ENCODE measurements around the gene ELFN1. TPM values are rescaled to one million over a fixed set of nuclear protein-coding genes. Genes with fewer than 3 reads are reported as not detected.

ELFN1 gene
- total RNA-seq, 1 donor from 2014 or later: 19.7 TPM

DNA sequence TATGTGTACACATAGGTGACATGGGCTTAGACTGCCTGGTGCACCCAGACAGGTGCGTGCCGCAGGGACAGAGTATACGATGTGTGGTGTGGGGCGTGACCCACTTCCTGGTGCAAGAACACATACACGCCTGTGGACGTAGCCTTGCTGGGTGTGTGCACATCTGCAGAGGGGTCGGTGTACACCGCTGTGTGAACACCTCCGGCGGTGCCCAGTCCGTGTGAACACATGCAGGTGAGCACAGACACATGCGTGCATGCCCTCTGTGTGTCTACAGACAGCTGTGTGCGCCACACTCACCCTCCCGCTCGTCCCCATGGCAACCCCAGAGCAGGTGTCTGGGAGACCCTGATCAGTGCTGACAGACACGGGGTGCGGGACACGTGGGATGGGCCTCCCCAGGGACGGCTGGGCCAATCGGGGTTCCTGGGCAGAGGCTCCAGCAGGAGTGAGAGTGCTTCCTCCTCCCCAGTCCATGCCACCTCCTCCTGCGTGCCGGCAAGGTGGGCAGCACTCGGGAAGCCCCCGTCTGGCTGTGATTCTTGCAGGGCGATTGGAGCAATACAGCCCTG, 23.4 kb downstream of the ELFN1 start:
- Histone ChIP-seq H3K36me3 (ENCODE audit: insufficient read depth, low read length) (no peaks in the 10 kb centered on the region), H3K9me3 (ENCODE audit: insufficient read depth, low read depth, low read length) (no peaks in the 10 kb centered on the region), H4K20me1 (ENCODE audit: insufficient read depth, low read length) (peaks cover 25% of the 10 kb centered on the region), H3K79me2 (ENCODE audit: insufficient read depth, low read length) (no peaks in the 10 kb centered on the region), H2AFZ (ENCODE audit: low read depth, low read length) (peak overlapping the region; percentile 41), H3K4me3 (ENCODE audit: insufficient read depth, low read depth, low read length) (no peak overlapping the region), H3K27ac (ENCODE audit: low read depth, low read length) (no peak overlapping the region), H3K9ac (ENCODE audit: low read length) (no peak overlapping the region), H3K4me1 (ENCODE audit: insufficient read depth, low read length) (peaks cover 13% of the 10 kb centered on the region), H3K4me2 (ENCODE audit: low read length) (no peak overlapping the region), H3K27me3 (ENCODE audit: insufficient read depth, low read length) (no peaks in the 10 kb centered on the region)
- Mint-ChIP-seq H3K9me3 (ENCODE audit: unreplicated experiment) (peaks cover 2% of the 10 kb centered on the region), H3K27ac (ENCODE audit: unreplicated experiment) (no peak overlapping the region), H3K27me3 (ENCODE audit: low read depth, unreplicated experiment) (no peaks in the 10 kb centered on the region), H3K36me3 (ENCODE audit: low read depth, unreplicated experiment) (peaks cover 23% of the 10 kb centered on the region), H3K4me3 (ENCODE audit: unreplicated experiment) (no peak overlapping the region), H3K4me1 (ENCODE audit: low read depth, unreplicated experiment) (peaks cover 9% of the 10 kb centered on the region)
- FAIRE-seq (no peak), DNase-seq (ENCODE audit: low read depth) (no peak)
- TF ChIP-seq EZH2 (IDR thresholded peaks at IDR 0.05; ENCODE audit: insufficient read depth, low read length): no peak
- TF ChIP-seq, protein P1, sequence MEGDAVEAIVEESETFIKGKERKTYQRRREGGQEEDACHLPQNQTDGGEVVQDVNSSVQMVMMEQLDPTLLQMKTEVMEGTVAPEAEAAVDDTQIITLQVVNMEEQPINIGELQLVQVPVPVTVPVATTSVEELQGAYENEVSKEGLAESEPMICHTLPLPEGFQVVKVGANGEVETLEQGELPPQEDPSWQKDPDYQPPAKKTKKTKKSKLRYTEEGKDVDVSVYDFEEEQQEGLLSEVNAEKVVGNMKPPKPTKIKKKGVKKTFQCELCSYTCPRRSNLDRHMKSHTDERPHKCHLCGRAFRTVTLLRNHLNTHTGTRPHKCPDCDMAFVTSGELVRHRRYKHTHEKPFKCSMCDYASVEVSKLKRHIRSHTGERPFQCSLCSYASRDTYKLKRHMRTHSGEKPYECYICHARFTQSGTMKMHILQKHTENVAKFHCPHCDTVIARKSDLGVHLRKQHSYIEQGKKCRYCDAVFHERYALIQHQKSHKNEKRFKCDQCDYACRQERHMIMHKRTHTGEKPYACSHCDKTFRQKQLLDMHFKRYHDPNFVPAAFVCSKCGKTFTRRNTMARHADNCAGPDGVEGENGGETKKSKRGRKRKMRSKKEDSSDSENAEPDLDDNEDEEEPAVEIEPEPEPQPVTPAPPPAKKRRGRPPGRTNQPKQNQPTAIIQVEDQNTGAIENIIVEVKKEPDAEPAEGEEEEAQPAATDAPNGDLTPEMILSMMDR (IDR thresholded peaks at IDR 0.05; ENCODE audit: insufficient read depth, low read depth, low read length): no peak

DNA sequence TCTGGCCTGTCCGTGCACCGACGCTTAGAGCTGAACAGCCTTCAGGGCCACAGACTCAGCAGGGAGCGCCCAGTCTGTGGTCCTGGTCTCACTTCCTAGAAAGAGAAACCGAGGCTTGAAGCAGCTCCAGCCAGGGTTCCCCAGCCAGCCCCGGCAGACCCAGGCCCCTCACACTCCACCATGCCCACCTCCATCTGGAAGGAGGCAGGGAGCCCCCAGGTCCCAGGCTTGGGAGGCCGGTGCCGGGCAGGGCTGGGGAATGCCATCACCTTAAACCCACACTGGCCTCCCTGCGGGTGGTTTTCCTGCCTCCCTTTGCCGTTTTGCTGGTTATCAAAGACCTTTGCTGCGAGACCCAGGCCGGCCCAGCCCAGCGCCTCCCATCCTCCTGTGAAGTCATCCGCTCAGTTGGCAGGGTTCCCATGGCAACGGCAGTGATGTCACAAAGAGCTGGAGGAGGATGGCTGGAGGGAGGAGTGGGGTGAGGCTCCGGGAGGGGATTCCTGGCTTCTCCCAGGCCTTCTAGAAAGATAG, 24.0 kb downstream of the ELFN1 start:
- Histone ChIP-seq H2AFZ (ENCODE audit: low read depth, low read length) (peak overlapping the region; percentile 41), H3K79me2 (ENCODE audit: insufficient read depth, low read length) (no peaks in the 10 kb centered on the region), H3K9ac (ENCODE audit: low read length) (peak overlapping the region; percentile 24), H3K36me3 (ENCODE audit: insufficient read depth, low read length) (no peaks in the 10 kb centered on the region), H3K9me3 (ENCODE audit: insufficient read depth, low read depth, low read length) (no peaks in the 10 kb centered on the region), H3K4me1 (ENCODE audit: insufficient read depth, low read length) (peaks cover 13% of the 10 kb centered on the region), H3K27ac (ENCODE audit: low read depth, low read length) (no peak overlapping the region), H3K4me3 (ENCODE audit: insufficient read depth, low read depth, low read length) (no peak overlapping the region), H3K4me2 (ENCODE audit: low read length) (peak overlapping the region; percentile 29), H4K20me1 (ENCODE audit: insufficient read depth, low read length) (peaks cover 27% of the 10 kb centered on the region), H3K27me3 (ENCODE audit: insufficient read depth, low read length) (no peaks in the 10 kb centered on the region)
- DNase-seq (ENCODE audit: low read depth) (peak; percentile 60), FAIRE-seq (no peak)
- Mint-ChIP-seq H3K27ac (ENCODE audit: unreplicated experiment) (no peak overlapping the region), H3K27me3 (ENCODE audit: low read depth, unreplicated experiment) (no peaks in the 10 kb centered on the region), H3K4me1 (ENCODE audit: low read depth, unreplicated experiment) (peaks cover 9% of the 10 kb centered on the region), H3K9me3 (ENCODE audit: unreplicated experiment) (peaks cover 2% of the 10 kb centered on the region), H3K36me3 (ENCODE audit: low read depth, unreplicated experiment) (peaks cover 22% of the 10 kb centered on the region), H3K4me3 (ENCODE audit: unreplicated experiment) (no peak overlapping the region)
- TF ChIP-seq, protein P1 (IDR thresholded peaks at IDR 0.05; ENCODE audit: insufficient read depth, low read depth, low read length): no peak
- TF ChIP-seq EZH2 (IDR thresholded peaks at IDR 0.05; ENCODE audit: insufficient read depth, low read length): no peak

Measured in astrocyte (in vitro differentiated cells and primary cell).